GM12878 (cell line): ENCODE data around the gene COL20A1. TPM values are rescaled to one million over a fixed set of nuclear protein-coding genes. Genes with fewer than 3 reads are reported as not detected.

ENCODE experiments used
- ATAC-seq: fragments of 200-7000 bp; cut with Tn5 transposase; 3 replicates; pipeline ENCODE4 v1.9.1; 2020; ENCODE audit warnings: mild to moderate bottlenecking, moderate library complexity
- BruUV-seq: library from RNA; stranded (reverse); fragments of 400-500 nt; replicated peaks from 2 replicates; lab custom pipeline; 2021; lab: Mats Ljungman, UMichigan
- CTCF ChIA-PET: fragments of 300-600 bp; sonication (Branson Sonifier 250); formaldehyde crosslinking; extraction: SDS; loops from one replicate; lab custom pipeline; 2021; ENCODE audit warnings: inconsistent platforms; lab: Yijun Ruan, JAX
- POLR2A ChIA-PET: fragments of 350-600 bp; formaldehyde crosslinking; extraction: SDS; loops from one replicate; lab custom pipeline; 2021; ENCODE audit warnings: inconsistent platforms; lab: Charles Lee
- RAD21 ChIA-PET: fragments of 300-600 bp; sonication (Branson Sonifier 250); formaldehyde crosslinking; loops from one replicate; lab custom pipeline; 2023; ENCODE audit warnings: antibody characterized with exemption; ENCODE audit not compliant: unreplicated experiment; lab: Charles Lee
- SMC1A ChIA-PET: fragments of 300-600 bp; sonication (Branson Sonifier 250); formaldehyde crosslinking; loops from one replicate; lab custom pipeline; 2023; ENCODE audit not compliant: unreplicated experiment, uncharacterized antibody; lab: Charles Lee
- DNase-seq: peaks from one replicate; pipeline ENCODE4 v3.0.0-alpha.2; 2011; ENCODE audit warnings: low read depth, low spot score
- FAIRE-seq: peaks from 3 replicates; lab custom pipeline; 2011; peaks lifted over from hg19 to GRCh38; lab: Jason Lieb, UNC
- H2AFZ ChIP-seq: 2 replicates; pipeline ENCODE4 v1.6.0; 2011; ENCODE audit warnings: low read depth, low read length, control low read depth; ENCODE audit not compliant: control insufficient read depth
- H3K27ac ChIP-seq: 2 replicates; pipeline ENCODE4 v1.5.1; 2011; ENCODE audit warnings: control low read depth; ENCODE audit not compliant: control insufficient read depth, insufficient read depth
- H3K27me3 ChIP-seq, 2 experiments: replicated peaks in 1 of 2; 2 replicates each; pipeline versions ENCODE4 v1.6.0 to v1.6.1; 2011; ENCODE audit warnings: low read length in 1 of 2; ENCODE audit not compliant: control insufficient read depth in 2 of 2, insufficient read depth in 2 of 2
- H3K36me3 ChIP-seq, 2 experiments: 2 replicates each; pipeline ENCODE4 v1.5.1; 2011; ENCODE audit warnings: low read length in 1 of 2; ENCODE audit not compliant: control insufficient read depth in 2 of 2, insufficient read depth in 2 of 2
- H3K4me1 ChIP-seq: 2 replicates; pipeline ENCODE4 v1.6.1; 2011; ENCODE audit warnings: mild to moderate bottlenecking, low read length, moderate library complexity, mixed read lengths; ENCODE audit not compliant: control insufficient read depth, insufficient read depth
- H3K4me2 ChIP-seq: 2 replicates; pipeline ENCODE4 v1.6.0; 2011; ENCODE audit warnings: control low read depth; ENCODE audit not compliant: control insufficient read depth, insufficient read depth
- H3K4me3 ChIP-seq: fragments of 200-600 bp; sonication (generic); 2 replicates; pipeline ENCODE4 v1.5.1; 2016
- H3K79me2 ChIP-seq: 2 replicates; pipeline ENCODE4 v1.6.0; 2011; ENCODE audit warnings: low read length; ENCODE audit not compliant: control insufficient read depth, insufficient read depth
- H3K9ac ChIP-seq: 2 replicates; pipeline ENCODE4 v1.8.0; 2011; ENCODE audit warnings: low read length, control low read depth, mixed read lengths; ENCODE audit not compliant: control insufficient read depth, insufficient read depth
- H3K9me3 ChIP-seq: replicated peaks from 3 replicates; pipeline ENCODE4 v1.5.1; 2011; ENCODE audit warnings: mild to moderate bottlenecking, low read length; ENCODE audit not compliant: control insufficient read depth, insufficient read depth
- H4K20me1 ChIP-seq: 2 replicates; pipeline ENCODE4 v1.6.0; 2011; ENCODE audit not compliant: control insufficient read depth, insufficient read depth
- CEBPZ ChIP-seq: fragments of 150-350 bp; IDR thresholded peaks from 2 replicates; pipeline ENCODE4 v1.6.1; 2016; ENCODE audit warnings: low read depth, low read length
- CREM ChIP-seq: IDR thresholded peaks from 2 replicates; pipeline ENCODE4 v1.6.1; 2014; ENCODE audit warnings: antibody characterized with exemption, low read depth
- HCFC1 ChIP-seq: fragments of 150-350 bp; IDR thresholded peaks from 2 replicates; pipeline ENCODE4 v1.6.1; 2014; ENCODE audit warnings: low read length
- KDM1A ChIP-seq: fragments of 200-600 bp; sonication (generic); IDR thresholded peaks from 2 replicates; pipeline ENCODE4 v1.6.1; 2016; ENCODE audit warnings: borderline replicate concordance
- NFYB ChIP-seq: IDR thresholded peaks from 2 replicates; pipeline ENCODE4 v1.6.1; 2011; ENCODE audit warnings: low read depth, mild to moderate bottlenecking, low read length, improper control_type of control experiment, moderate library complexity; ENCODE audit not compliant: insufficient read depth
- NRF1 ChIP-seq: conservative IDR thresholded peaks from 2 replicates; pipeline ENCODE4 v1.6.1; 2011; ENCODE audit warnings: mild to moderate bottlenecking, low read depth, low read length, improper control_type of control experiment
- SPI1 ChIP-seq: IDR thresholded peaks from 2 replicates; pipeline ENCODE4 v1.6.1; 2011; ENCODE audit warnings: low read depth, mild to moderate bottlenecking, low read length, moderate library complexity, borderline replicate concordance; ENCODE audit not compliant: insufficient read depth
- YY1 ChIP-seq: IDR thresholded peaks from 2 replicates; pipeline ENCODE4 v1.6.1; 2011; ENCODE audit warnings: low read depth, mild to moderate bottlenecking, low read length
- WGBS: methylation state at CpG from one replicate; pipeline ENCODE4 v1.1.6; 2016; ENCODE audit warnings: low lambda C conversion rate; ENCODE audit not compliant: insufficient replicate concordance, insufficient coverage; ENCODE audit errors: missing lambda C conversion rate; 5-methylcytosine and 5-hydroxymethylcytosine counted together
- in situ Hi-C: fragments of 300-500 bp; cut with MboI; formaldehyde crosslinking; loops from 9 replicates; pipeline ENCODE4 v1.14.3; 2018; ENCODE audit warnings: mixed read lengths
- intact Hi-C: fragments of 100-400 bp; cut with micrococcal nuclease; formaldehyde crosslinking; loops from one replicate; pipeline ENCODE4 v1.14.2; 2022; ENCODE audit not compliant: unreplicated experiment
- polyA plus RNA-seq, 11 experiments: library from polyadenylated mRNA; depleted of rRNA in 4 of 11; unstranded in 6 of 11; stranded (reverse) in 5 of 11; fragments of >200 nt; fragmentation: Nextera tagmentation in 4 of 11; fragmentation: Illumina TruSeq in 1 of 11; extraction: Ambion mirVana in 4 of 11; extraction: Trizol in 1 of 11; gene quantifications; 1 replicate in 1 of 11; 2 replicates in 10 of 11; pipeline versions ENCODE4 v1.2.1 to v1.2.3, GENCODE V29; 2011 to 2016; ENCODE audit warnings: inconsistent platforms in 2 of 11, missing spikeins in 2 of 11, low read depth in 1 of 11
- total RNA-seq, 4 experiments: library from RNA; depleted of rRNA in 3 of 4; stranded (reverse); fragments of >200 nt in 3 of 4; fragmentation: Illumina TruSeq in 1 of 4; extraction: Trizol in 1 of 4; gene quantifications; 2 replicates each; pipeline versions ENCODE4 v1.2.1 to v1.2.3, GENCODE V29; 2013 to 2021
- TF ChIP-seq, protein P1 (sequence below): fragments of 150-350 bp; IDR thresholded peaks from 2 replicates; pipeline ENCODE4 v1.6.1; 2014; ENCODE audit warnings: mild to moderate bottlenecking, low read depth, low read length
- TF ChIP-seq, protein P2 (sequence below): IDR thresholded peaks from 2 replicates; pipeline ENCODE4 v1.6.1; 2012; ENCODE audit warnings: improper control_type of control experiment, low read depth, low read length; ENCODE audit not compliant: insufficient replicate concordance

The COL20A1 gene
- total and polyA plus RNA-seq, 10 of the 15 experiments (the other 5 are each of a cell fraction or from before 2014, with no cell fraction given), result not detected

- TF ChIP-seq, protein P1, sequence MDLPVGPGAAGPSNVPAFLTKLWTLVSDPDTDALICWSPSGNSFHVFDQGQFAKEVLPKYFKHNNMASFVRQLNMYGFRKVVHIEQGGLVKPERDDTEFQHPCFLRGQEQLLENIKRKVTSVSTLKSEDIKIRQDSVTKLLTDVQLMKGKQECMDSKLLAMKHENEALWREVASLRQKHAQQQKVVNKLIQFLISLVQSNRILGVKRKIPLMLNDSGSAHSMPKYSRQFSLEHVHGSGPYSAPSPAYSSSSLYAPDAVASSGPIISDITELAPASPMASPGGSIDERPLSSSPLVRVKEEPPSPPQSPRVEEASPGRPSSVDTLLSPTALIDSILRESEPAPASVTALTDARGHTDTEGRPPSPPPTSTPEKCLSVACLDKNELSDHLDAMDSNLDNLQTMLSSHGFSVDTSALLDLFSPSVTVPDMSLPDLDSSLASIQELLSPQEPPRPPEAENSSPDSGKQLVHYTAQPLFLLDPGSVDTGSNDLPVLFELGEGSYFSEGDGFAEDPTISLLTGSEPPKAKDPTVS, result no peak
- TF ChIP-seq HCFC1 (no peak), CEBPZ (no peak), SPI1 (no peak)
- TF ChIP-seq, all 136 proteins: peak for 0
These were observed 53.4 kb downstream of the COL20A1 start (continued) for GRCh38 chr20:63346131-63347080.

DNA sequence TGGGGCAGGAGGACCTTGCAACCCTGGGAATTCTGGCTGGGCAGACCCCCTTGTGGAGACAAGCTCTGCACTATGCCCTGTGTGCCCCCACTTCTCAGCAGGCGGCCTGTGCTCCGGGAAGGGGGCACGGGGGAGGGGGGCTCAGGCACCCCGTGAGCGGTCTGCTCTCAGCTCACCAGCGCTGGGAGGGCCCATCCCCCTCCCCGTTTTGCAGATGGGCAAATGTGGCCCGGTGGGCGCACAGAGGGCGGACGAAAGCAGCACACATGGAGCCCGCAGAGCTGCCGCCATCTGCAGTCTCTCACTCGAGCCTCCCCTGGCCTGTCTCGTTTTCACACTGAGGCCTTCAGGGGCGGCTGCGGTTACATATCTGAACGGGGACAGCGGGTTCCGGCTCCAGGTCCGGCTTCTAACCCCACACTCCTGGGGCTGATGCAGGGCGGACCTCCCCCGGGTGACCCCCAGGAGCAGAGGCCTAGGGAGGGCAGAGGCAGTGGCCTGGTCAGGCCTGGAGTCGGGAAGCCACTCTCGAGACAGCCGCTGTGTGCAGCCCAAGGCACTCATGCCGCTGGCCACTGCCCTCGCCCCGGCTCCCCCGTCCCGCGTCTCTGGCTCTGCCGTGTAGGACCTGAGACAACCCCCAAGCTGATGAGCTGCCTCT lies 54.2 kb downstream of the COL20A1 start:
- POLR2A ChIA-PET, result no interaction called here
- H2AFZ ChIP-seq, result no peak overlapping the region
- H3K4me1 ChIP-seq, result no peaks in the 10 kb centered on the region
- DNase-seq (no peak), ATAC-seq (no peak), FAIRE-seq (no peak)
- SMC1A ChIA-PET, result no interaction called here
- no peak overlapping the region for H3K9ac ChIP-seq
- intact Hi-C loops, result no loop called here
- H3K27me3 ChIP-seq, result no peaks in the 10 kb centered on the region
- no peak overlapping the region for H3K4me2 ChIP-seq
- CTCF ChIA-PET, result no interaction called here
- no peaks in the 10 kb centered on the region for H4K20me1 ChIP-seq
- 69% methylated on average over 32 of the region's 33 CpGs for WGBS
- no TSS peak for BruUV-seq
- RAD21 ChIA-PET, result no interaction called here
- no peak overlapping the region for H3K4me3 ChIP-seq
- no peak overlapping the region for H3K27ac ChIP-seq
- no peaks in the 10 kb centered on the region for H3K36me3 ChIP-seq
- no peak for TF ChIP-seq NRF1
- TF ChIP-seq CREM, result no peak
- TF ChIP-seq, protein P2, sequence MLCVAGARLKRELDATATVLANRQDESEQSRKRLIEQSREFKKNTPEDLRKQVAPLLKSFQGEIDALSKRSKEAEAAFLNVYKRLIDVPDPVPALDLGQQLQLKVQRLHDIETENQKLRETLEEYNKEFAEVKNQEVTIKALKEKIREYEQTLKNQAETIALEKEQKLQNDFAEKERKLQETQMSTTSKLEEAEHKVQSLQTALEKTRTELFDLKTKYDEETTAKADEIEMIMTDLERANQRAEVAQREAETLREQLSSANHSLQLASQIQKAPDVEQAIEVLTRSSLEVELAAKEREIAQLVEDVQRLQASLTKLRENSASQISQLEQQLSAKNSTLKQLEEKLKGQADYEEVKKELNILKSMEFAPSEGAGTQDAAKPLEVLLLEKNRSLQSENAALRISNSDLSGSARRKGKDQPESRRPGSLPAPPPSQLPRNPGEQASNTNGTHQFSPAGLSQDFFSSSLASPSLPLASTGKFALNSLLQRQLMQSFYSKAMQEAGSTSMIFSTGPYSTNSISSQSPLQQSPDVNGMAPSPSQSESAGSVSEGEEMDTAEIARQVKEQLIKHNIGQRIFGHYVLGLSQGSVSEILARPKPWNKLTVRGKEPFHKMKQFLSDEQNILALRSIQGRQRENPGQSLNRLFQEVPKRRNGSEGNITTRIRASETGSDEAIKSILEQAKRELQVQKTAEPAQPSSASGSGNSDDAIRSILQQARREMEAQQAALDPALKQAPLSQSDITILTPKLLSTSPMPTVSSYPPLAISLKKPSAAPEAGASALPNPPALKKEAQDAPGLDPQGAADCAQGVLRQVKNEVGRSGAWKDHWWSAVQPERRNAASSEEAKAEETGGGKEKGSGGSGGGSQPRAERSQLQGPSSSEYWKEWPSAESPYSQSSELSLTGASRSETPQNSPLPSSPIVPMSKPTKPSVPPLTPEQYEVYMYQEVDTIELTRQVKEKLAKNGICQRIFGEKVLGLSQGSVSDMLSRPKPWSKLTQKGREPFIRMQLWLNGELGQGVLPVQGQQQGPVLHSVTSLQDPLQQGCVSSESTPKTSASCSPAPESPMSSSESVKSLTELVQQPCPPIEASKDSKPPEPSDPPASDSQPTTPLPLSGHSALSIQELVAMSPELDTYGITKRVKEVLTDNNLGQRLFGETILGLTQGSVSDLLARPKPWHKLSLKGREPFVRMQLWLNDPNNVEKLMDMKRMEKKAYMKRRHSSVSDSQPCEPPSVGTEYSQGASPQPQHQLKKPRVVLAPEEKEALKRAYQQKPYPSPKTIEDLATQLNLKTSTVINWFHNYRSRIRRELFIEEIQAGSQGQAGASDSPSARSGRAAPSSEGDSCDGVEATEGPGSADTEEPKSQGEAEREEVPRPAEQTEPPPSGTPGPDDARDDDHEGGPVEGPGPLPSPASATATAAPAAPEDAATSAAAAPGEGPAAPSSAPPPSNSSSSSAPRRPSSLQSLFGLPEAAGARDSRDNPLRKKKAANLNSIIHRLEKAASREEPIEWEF, result no peak
- no peak for TF ChIP-seq KDM1A
- no peak for TF ChIP-seq YY1
- no peak for TF ChIP-seq NFYB
- H3K9me3 ChIP-seq, result no peaks in the 10 kb centered on the region; the same call in 2 of the 3 replicates
- in situ Hi-C loops, result no loop called here
- H3K79me2 ChIP-seq, result no peaks in the 10 kb centered on the region
